PC-9 (cell line): ENCODE results near the gene CEP44.

Source experiments
- CTCF ChIP-seq: fragments of 200-600 bp; sonication (generic); conservative IDR thresholded peaks from 2 replicates; pipeline ENCODE4 v1.6.1; 2017; ENCODE audit warnings: mixed run types, antibody characterized with exemption, mild to moderate bottlenecking, moderate library complexity
- EZH2 ChIP-seq: fragments of 200-600 bp; sonication (generic); IDR thresholded peaks from 2 replicates; pipeline ENCODE4 v1.8.0; 2017; ENCODE audit warnings: antibody characterized with exemption, low read depth

DNA sequence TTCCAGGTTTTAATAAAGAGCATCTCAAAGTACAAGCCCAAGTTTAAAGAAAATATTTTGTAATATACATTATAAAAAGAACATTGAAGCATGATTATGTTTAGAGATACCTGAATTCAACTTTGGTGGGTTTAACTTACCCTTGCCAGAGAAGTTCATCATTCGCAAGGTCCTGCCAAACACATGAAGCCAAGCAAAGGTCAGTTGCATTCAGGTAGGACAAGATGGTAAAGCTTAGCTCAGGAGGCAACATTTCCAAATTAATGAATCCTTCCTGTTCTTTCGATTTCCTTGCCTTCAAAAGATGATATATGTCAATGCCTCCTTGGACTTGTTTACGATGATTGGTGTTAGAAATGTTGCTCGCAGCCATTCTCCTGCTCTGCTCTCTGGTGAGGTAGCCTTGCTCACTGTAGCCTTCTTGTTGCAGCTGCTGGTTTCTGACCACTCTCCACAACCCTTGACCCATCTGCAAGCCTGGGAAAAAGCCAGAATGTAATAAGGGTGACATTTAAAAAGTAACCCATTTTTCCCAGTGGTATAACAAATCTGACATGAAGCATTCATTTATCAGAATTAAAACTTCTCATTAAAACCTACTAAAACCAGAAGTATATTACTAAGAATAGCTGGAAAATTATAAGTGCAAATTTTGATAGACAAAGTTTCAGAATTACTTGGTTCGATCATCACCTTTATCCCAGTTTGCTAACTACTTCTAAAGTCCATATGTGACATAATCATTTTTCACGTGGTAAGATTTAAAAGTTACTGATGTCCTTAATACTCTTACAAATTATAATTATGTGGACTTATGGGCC is 20.9 kb upstream of the CEP44 start:
- TF ChIP-seq EZH2: no peak
- TF ChIP-seq CTCF: no peak
